NCI-H2107 (cell line): ENCODE results near the gene ARPIN.
"Not testable (repeated sequence)": the region's sequence is repeated elsewhere in the genome, so short reads cannot be mapped to it uniquely, and the experiment has no call there.

Experiments
- DNase-seq: peaks from one replicate; lab custom pipeline; 2025; lab: John Stamatoyannopoulos, UW

Gene ARPIN

GRCh38 chr15:89912674-89913396, at the start of gene ARPIN:
Gene ARPIN (minus strand): TSS chr15:89912952. CDS start chr15:89912835, 117 bp downstream.
- no peak for DNase-seq

- DNase-seq = no peak
Measured at GRCh38 chr15:89958107-89958805, 45.5 kb upstream of the ARPIN start.

- not testable (repeated sequence) for DNase-seq
Measured at GRCh38 chr15:89955449-89955998, 42.8 kb upstream of the ARPIN start.

GRCh38 chr15:89954541-89954940, 41.8 kb upstream of the ARPIN start:
- DNase-seq = no peak

GRCh38 chr15:89948796-89949195, 36.0 kb upstream of the ARPIN start:
- no peak for DNase-seq

GRCh38 chr15:89947385-89947784, 34.6 kb upstream of the ARPIN start:
- DNase-seq = no peak

- no peak for DNase-seq
Measured at GRCh38 chr15:89946681-89947299, 34.0 kb upstream of the ARPIN start.

GRCh38 chr15:89943721-89944120, 31.0 kb upstream of the ARPIN start:
- DNase-seq = not testable (repeated sequence)

- DNase-seq = no peak
Measured at GRCh38 chr15:89939910-89940309, 27.2 kb upstream of the ARPIN start.

GRCh38 chr15:89939377-89939776, 26.6 kb upstream of the ARPIN start:
- not testable (repeated sequence) for DNase-seq

- no peak for DNase-seq
Measured at GRCh38 chr15:89937365-89938350, 24.9 kb upstream of the ARPIN start.

- DNase-seq = no peak
Measured at GRCh38 chr15:89936786-89937265, 24.1 kb upstream of the ARPIN start.

GRCh38 chr15:89936051-89936785, 23.5 kb upstream of the ARPIN start:
- no peak for DNase-seq

GRCh38 chr15:89932880-89933279, 20.1 kb upstream of the ARPIN start:
- no peak for DNase-seq

GRCh38 chr15:89928421-89928820, 15.7 kb upstream of the ARPIN start:
- DNase-seq = no peak

GRCh38 chr15:89926158-89926557, 13.4 kb upstream of the ARPIN start:
- no peak for DNase-seq

- no peak for DNase-seq
Measured at GRCh38 chr15:89917442-89918101, 4.8 kb upstream of the ARPIN start.

GRCh38 chr15:89916660-89917059, 3.9 kb upstream of the ARPIN start:
- no peak for DNase-seq

GRCh38 chr15:89912145-89912673, 543 bp downstream of the ARPIN start:
- no peak for DNase-seq
